Osteoblast (primary cell): ENCODE measurements around the gene RAP1GAP. TPM values are rescaled to one million over a fixed set of nuclear protein-coding genes. Genes with fewer than 3 reads are reported as not detected.

Experiments
- DNase-seq: peaks from one replicate; pipeline ENCODE4 v3.0.0; 2011; ENCODE audit warnings: low spot score, mixed read lengths; ENCODE audit not compliant: insufficient read length; ENCODE audit errors: missing footprints
- H2AFZ ChIP-seq: 2 replicates; pipeline ENCODE4 v1.6.0; 2011; ENCODE audit warnings: mild to moderate bottlenecking, low read length
- H3K27ac ChIP-seq: 2 replicates; pipeline ENCODE4 v1.5.1; 2011; ENCODE audit warnings: mild to moderate bottlenecking, low read depth, low read length, moderate library complexity
- H3K27me3 ChIP-seq: 2 replicates; pipeline ENCODE4 v1.6.0; 2012; ENCODE audit warnings: mild to moderate bottlenecking, control low read depth, inconsistent platforms, low read length, moderate library complexity; ENCODE audit not compliant: insufficient read depth
- H3K36me3 ChIP-seq: 2 replicates; pipeline ENCODE4 v1.5.1; 2011; ENCODE audit warnings: mild to moderate bottlenecking, low read length, control low read depth, moderate library complexity; ENCODE audit not compliant: insufficient read depth
- H3K4me1 ChIP-seq: 2 replicates; pipeline ENCODE4 v1.5.1; 2011; ENCODE audit warnings: mild to moderate bottlenecking, low read length, control low read depth, moderate library complexity; ENCODE audit not compliant: insufficient read depth
- H3K4me2 ChIP-seq: 2 replicates; pipeline ENCODE4 v1.6.0; 2011; ENCODE audit warnings: mild to moderate bottlenecking, low read length; ENCODE audit not compliant: insufficient read depth
- H3K4me3 ChIP-seq: fragments of 200-600 bp; sonication (generic); 3 replicates; pipeline ENCODE4 v1.5.1; 2012; ENCODE audit warnings: mild to moderate bottlenecking, low read length, inconsistent platforms; ENCODE audit not compliant: insufficient read depth
- H3K79me2 ChIP-seq: 2 replicates; pipeline ENCODE4 v1.6.0; 2012; ENCODE audit warnings: mild to moderate bottlenecking, low read length, control low read depth, inconsistent platforms; ENCODE audit not compliant: insufficient read depth
- H3K9me3 ChIP-seq: 2 replicates; pipeline ENCODE4 v1.5.1; 2011; ENCODE audit warnings: low read depth, low read length, control low read depth
- H4K20me1 ChIP-seq: 2 replicates; pipeline ENCODE4 v1.6.0; 2012; ENCODE audit warnings: mild to moderate bottlenecking, low read length, control low read depth; ENCODE audit not compliant: insufficient read depth
- total RNA-seq: library from RNA; depleted of rRNA; stranded (reverse); fragments of >200 nt; gene quantifications from 2 replicates; pipeline ENCODE4 v1.2.3, GENCODE V29; 2012
- TF ChIP-seq, protein P1 (sequence below): IDR thresholded peaks from 2 replicates; pipeline ENCODE4 v1.5.1; 2011; ENCODE audit warnings: mild to moderate bottlenecking, low read depth, low read length, moderate library complexity; ENCODE audit errors: extremely low read depth

The RAP1GAP gene
- total RNA-seq = under 0.01 and 0.29 TPM in 2 replicates

DNA sequence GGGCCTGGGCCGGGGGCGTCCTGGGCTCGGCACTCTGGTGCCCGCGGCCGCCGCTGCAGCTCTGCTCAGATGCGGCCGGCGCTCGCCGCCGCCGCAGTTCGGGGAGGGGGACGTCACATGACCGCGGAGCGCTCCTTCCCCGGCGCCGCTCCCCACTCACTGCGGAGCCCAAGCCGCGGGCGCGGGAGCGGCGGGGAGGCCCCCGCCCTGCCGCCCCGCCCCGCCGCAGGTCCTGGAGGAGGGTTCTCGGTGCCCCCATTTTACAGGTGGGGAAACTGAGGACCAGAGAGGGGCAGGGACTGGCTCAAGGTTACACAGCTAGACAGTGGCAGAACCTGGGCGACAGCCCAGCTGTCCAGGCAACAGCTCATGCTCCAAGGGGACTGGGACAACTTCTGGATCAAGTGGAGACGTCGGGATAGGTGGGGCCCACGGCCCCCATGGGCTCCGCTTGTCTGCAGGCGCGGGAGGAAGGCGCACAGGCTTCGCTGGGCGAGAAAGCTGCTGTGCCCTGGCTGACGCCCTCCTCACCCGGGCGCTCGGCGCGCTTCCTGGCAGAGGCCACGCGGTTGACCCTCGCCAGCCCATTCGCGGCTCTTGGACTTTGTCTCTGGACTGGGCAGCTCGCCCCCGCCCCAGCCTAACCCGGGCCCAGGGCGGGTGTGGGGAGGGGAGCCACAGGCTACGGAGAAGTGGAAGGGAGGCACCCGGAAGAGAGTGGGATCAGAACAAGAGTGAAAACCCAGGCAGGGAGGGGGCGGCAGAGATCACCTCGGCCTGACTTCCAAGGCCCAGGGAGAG lies at the start of gene RAP1GAP:
Gene RAP1GAP (minus strand): TSS at position 100 of the 801 bp plus-strand sequence. CDS start 49,325 bp downstream, outside the sequence.
- no peak within 1 kb of the TSS for H2AFZ ChIP-seq

DNA sequence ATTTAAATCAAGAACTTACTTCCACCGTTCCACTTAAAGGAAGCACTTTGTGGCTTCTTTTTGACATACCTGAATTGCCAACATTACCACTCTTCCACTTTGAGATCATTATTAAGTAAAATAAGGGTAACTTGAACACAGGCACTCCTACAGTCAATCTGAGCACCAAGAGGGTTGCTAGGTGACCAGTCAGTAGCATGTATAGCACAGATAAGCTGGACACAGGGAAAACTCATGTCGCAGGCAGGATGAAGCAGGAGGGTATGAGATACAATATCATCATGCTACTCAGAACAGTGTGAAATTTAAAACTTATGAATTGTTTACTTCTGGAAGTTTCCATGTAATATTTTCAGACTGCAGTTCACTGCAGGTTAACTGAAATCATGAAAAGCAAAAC lies 47.0 kb upstream of the RAP1GAP start:
- peaks cover 76% of the 10 kb centered on the region for H3K36me3 ChIP-seq
- no peaks in the 10 kb centered on the region for H3K27me3 ChIP-seq
- no peak overlapping the region for H3K4me3 ChIP-seq

More for the DNA sequence above, at the start of gene RAP1GAP:
- peak; percentile 93 for DNase-seq
- no peak within 1 kb of the TSS for H3K27ac ChIP-seq
- H4K20me1 ChIP-seq = peaks cover 23% of the 10 kb centered on the region
- no peaks in the 10 kb centered on the region for H3K79me2 ChIP-seq
- peaks cover 53% of the 10 kb centered on the region for H3K27me3 ChIP-seq
- H3K4me2 ChIP-seq = peak within 1 kb of the TSS; percentile 69
- TF ChIP-seq, protein P1, sequence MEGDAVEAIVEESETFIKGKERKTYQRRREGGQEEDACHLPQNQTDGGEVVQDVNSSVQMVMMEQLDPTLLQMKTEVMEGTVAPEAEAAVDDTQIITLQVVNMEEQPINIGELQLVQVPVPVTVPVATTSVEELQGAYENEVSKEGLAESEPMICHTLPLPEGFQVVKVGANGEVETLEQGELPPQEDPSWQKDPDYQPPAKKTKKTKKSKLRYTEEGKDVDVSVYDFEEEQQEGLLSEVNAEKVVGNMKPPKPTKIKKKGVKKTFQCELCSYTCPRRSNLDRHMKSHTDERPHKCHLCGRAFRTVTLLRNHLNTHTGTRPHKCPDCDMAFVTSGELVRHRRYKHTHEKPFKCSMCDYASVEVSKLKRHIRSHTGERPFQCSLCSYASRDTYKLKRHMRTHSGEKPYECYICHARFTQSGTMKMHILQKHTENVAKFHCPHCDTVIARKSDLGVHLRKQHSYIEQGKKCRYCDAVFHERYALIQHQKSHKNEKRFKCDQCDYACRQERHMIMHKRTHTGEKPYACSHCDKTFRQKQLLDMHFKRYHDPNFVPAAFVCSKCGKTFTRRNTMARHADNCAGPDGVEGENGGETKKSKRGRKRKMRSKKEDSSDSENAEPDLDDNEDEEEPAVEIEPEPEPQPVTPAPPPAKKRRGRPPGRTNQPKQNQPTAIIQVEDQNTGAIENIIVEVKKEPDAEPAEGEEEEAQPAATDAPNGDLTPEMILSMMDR = no peak
- H3K4me1 ChIP-seq = peaks cover 36% of the 10 kb centered on the region
- peak within 1 kb of the TSS; percentile 55 for H3K4me3 ChIP-seq
- no peaks in the 10 kb centered on the region for H3K36me3 ChIP-seq
- no peaks in the 10 kb centered on the region for H3K9me3 ChIP-seq

DNA sequence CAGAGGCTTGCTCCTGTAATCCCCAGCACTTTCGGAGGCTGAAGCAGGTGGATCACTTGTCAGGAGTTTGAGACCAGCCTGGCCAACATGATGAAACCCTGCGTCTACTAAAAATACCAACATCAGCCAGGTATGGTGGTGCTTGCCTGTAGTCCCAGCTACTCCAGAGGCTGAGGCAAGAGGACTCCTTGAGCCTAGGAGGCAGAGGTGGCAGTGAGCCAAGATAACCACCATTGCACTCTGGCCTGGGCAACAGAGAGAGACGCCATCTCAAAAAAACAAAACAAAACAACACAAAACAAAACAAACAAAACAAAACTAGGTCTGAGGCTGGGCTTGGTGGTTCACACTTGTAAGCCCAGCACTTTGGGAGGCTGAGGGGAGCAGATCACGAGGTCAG lies 38.7 kb upstream of the RAP1GAP start:
- H3K4me1 ChIP-seq = peaks cover 30% of the 10 kb centered on the region
- no peaks in the 10 kb centered on the region for H3K9me3 ChIP-seq
- H3K4me2 ChIP-seq = no peak overlapping the region
- peaks cover 32% of the 10 kb centered on the region for H3K36me3 ChIP-seq
- H3K79me2 ChIP-seq = no peaks in the 10 kb centered on the region
- H3K27ac ChIP-seq = no peak overlapping the region
- peaks cover 20% of the 10 kb centered on the region for H4K20me1 ChIP-seq
- no peak for DNase-seq
- H3K27me3 ChIP-seq = no peaks in the 10 kb centered on the region
- no peak overlapping the region for H3K4me3 ChIP-seq
- TF ChIP-seq, protein P1 = no peak
- no peak overlapping the region for H2AFZ ChIP-seq

More for the DNA sequence above, 47.0 kb upstream of the RAP1GAP start:
- TF ChIP-seq, protein P1 = no peak
- no peak overlapping the region for H3K27ac ChIP-seq
- H2AFZ ChIP-seq = no peak overlapping the region
- no peaks in the 10 kb centered on the region for H3K9me3 ChIP-seq
- no peaks in the 10 kb centered on the region for H3K79me2 ChIP-seq
- H3K4me1 ChIP-seq = no peaks in the 10 kb centered on the region
- H4K20me1 ChIP-seq = peaks cover 2% of the 10 kb centered on the region
- H3K4me2 ChIP-seq = no peak overlapping the region
- DNase-seq = no peak

DNA sequence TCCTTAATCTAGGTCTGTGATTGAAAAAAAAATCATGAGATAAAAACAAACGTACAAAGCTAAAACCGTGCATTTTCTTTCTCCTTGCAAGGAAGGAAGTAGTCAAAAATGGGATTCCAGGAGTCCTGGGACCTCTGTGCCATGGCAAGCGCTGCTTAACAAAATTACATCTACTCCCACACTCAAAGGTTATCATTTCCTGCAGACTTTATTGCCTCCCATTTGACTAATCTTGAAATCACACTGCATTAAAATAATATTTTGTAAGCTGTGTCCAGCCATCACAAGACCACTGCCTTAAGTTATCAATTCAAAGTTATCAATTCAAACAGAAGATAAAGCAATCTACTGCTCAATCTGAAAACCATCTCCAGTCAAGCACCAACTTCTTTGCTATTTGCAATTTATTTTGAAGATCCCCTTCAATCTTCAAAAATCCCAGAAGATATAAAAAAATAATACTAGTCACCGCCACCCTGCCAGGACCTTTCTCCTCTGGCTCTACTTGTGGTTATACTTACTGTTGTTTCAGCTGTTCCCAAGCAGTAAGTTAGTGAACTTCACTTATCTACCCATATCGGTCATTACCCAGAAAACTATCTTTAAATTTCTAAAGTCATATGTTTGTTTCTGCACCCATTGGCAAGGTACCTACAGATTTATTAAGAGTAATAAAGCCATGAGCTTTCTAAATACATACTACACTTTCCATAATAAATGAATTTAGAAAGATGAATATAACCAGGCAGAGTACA lies 38.1 kb upstream of the RAP1GAP start:
- Histone ChIP-seq H3K36me3 (peaks cover 30% of the 10 kb centered on the region), H3K4me1 (peaks cover 34% of the 10 kb centered on the region), H2AFZ (no peak overlapping the region), H3K9me3 (no peaks in the 10 kb centered on the region), H3K27me3 (no peaks in the 10 kb centered on the region), H3K79me2 (no peaks in the 10 kb centered on the region), H4K20me1 (peaks cover 20% of the 10 kb centered on the region), H3K4me3 (no peak overlapping the region), H3K4me2 (no peak overlapping the region), H3K27ac (no peak overlapping the region)
- DNase-seq = peak; percentile 71
- TF ChIP-seq, protein P1 = no peak
